ENCODE data around the gene TKFC. TPM values are rescaled to one million over a fixed set of nuclear protein-coding genes. Genes with fewer than 3 reads are reported as not detected.

The TKFC gene
- total and polyA plus RNA-seq, 4 donors: 15.7 to 134 (median 53.4) TPM

- no peak for TF ChIP-seq EGR1 (IDR thresholded peaks at IDR 0.05; ENCODE audit: low read depth in 2 of 2)
- TF ChIP-seq MAX (IDR thresholded peaks at IDR 0.05): no peak
- no peak for TF ChIP-seq FOXA1 (IDR thresholded peaks at IDR 0.05)
- TF ChIP-seq HNF4A (conservative IDR thresholded peaks at IDR 0.05): no peak
These were observed 4.7 kb upstream of the TKFC start for GRCh38 chr11:61328351-61328750.

DNA sequence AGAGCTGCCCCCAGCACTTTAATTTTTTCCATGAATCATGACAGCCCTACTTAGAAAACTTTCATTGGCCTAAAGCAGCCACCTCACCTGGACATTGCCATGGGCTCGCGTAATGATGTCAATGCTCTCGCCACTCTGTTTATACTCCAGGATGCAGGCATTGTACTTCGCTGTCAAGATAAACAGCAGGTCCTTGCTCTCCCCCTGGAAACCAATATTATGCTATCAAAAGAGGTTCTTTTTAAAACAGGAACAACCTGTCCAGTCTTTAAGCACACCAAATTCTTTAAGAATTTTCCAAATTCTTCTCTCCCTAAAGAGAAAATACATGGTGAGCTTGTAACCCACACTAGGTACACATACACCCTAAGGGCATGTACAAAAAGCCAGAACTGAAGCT is 3.2 kb upstream of the TKFC start:
- H3K4me1 ChIP-seq (ENCODE audit: control insufficient read depth in 4 of 4, insufficient read depth in 4 of 4, low read length in 3 of 4): peaks cover 1 to 28% (median 21%) of the 10 kb centered on the region in 4 donors

More at GRCh38 chr11:61328351-61328750, 4.7 kb upstream of the TKFC start:
- DNase-seq (ENCODE audit: low spot score): no peak
- Histone ChIP-seq H3K4me3 (ENCODE audit: low read depth in 1 of 3, low read length in 3 of 3) (no peak overlapping the region), H3K36me3 (ENCODE audit: control insufficient read depth in 4 of 4, insufficient read depth in 3 of 4, low read depth in 1 of 4, low read length in 3 of 4) (peaks cover 6 to 54% (median 42%) of the 10 kb centered on the region in 4 donors), H3K27me3 (ENCODE audit: control insufficient read depth in 4 of 4, insufficient read depth in 4 of 4, low read length in 3 of 4) (no peaks in the 10 kb centered on the region), H3K9ac (ENCODE audit: low read depth in 1 of 2, low read length in 2 of 2) (no peak overlapping the region), H3K9me3 (ENCODE audit: control insufficient read depth in 4 of 4, low read length in 3 of 4) (no peaks in the 10 kb centered on the region), H3K27ac (ENCODE audit: low read depth in 1 of 2, low read length in 2 of 2) (no peak overlapping the region), H3K4me1 (ENCODE audit: control insufficient read depth in 4 of 4, insufficient read depth in 4 of 4, low read length in 3 of 4) (peaks cover 0 to 17% (median 14%) of the 10 kb centered on the region in 4 donors)
- 93% methylated on average over 9 of the region's 9 CpGs for WGBS

More for the DNA sequence above, 3.2 kb upstream of the TKFC start:
- no peak for DNase-seq (ENCODE audit: low spot score)
- Histone ChIP-seq H3K36me3 (ENCODE audit: control insufficient read depth in 4 of 4, insufficient read depth in 3 of 4, low read depth in 1 of 4, low read length in 3 of 4) (peaks cover 0 to 41% (median 30%) of the 10 kb centered on the region in 4 donors), H3K9me3 (ENCODE audit: control insufficient read depth in 4 of 4, low read length in 3 of 4) (no peaks in the 10 kb centered on the region), H3K27ac (ENCODE audit: low read depth in 1 of 2, low read length in 2 of 2) (no peak overlapping the region), H3K27me3 (ENCODE audit: control insufficient read depth in 4 of 4, insufficient read depth in 4 of 4, low read length in 3 of 4) (no peaks in the 10 kb centered on the region), H3K4me3 (ENCODE audit: low read depth in 1 of 3, low read length in 3 of 3) (no peak overlapping the region), H3K9ac (ENCODE audit: low read depth in 1 of 2, low read length in 2 of 2) (no peak overlapping the region)
- TF ChIP-seq RXRA (IDR thresholded peaks at IDR 0.05) (no peak), ZBTB33 (IDR thresholded peaks at IDR 0.05) (no peak), TAF1 (conservative IDR thresholded peaks at IDR 0.05) (no peak), HNF4A (conservative IDR thresholded peaks at IDR 0.05) (no peak), YY1 (IDR thresholded peaks at IDR 0.05) (no peak), ATF3 (IDR thresholded peaks at IDR 0.05) (no peak), RAD21 (IDR thresholded peaks at IDR 0.05) (no peak)
- TF ChIP-seq, protein P1, sequence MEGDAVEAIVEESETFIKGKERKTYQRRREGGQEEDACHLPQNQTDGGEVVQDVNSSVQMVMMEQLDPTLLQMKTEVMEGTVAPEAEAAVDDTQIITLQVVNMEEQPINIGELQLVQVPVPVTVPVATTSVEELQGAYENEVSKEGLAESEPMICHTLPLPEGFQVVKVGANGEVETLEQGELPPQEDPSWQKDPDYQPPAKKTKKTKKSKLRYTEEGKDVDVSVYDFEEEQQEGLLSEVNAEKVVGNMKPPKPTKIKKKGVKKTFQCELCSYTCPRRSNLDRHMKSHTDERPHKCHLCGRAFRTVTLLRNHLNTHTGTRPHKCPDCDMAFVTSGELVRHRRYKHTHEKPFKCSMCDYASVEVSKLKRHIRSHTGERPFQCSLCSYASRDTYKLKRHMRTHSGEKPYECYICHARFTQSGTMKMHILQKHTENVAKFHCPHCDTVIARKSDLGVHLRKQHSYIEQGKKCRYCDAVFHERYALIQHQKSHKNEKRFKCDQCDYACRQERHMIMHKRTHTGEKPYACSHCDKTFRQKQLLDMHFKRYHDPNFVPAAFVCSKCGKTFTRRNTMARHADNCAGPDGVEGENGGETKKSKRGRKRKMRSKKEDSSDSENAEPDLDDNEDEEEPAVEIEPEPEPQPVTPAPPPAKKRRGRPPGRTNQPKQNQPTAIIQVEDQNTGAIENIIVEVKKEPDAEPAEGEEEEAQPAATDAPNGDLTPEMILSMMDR (IDR thresholded peaks at IDR 0.05; ENCODE audit: low read depth, low read length, missing input control): no peak
- WGBS: 97% methylated on average over 4 of the region's 4 CpGs
